H9 (cell line): ENCODE results near the gene KIAA1549. TPM values are rescaled to one million over a fixed set of nuclear protein-coding genes. Genes with fewer than 3 reads are reported as not detected.

Experiments
- DNase-seq: peaks from one replicate; pipeline ENCODE4 v3.0.0-alpha.2; 2017
- H2AFZ ChIP-seq: one replicate; pipeline ENCODE4 v1.6.1; 2013; ENCODE audit warnings: mild to moderate bottlenecking, low read length, control low read depth, moderate library complexity
- H2AK5ac ChIP-seq: 2 replicates; pipeline ENCODE4 v1.6.1; 2013; ENCODE audit warnings: low read length, control low read depth, mixed read lengths; ENCODE audit not compliant: insufficient read length
- H2BK120ac ChIP-seq: one replicate; pipeline ENCODE4 v1.6.1; 2013; ENCODE audit warnings: low read depth, mild to moderate bottlenecking, low read length, control low read depth, inconsistent platforms; ENCODE audit not compliant: poor library complexity, severe bottlenecking
- H2BK12ac ChIP-seq: 2 replicates; pipeline ENCODE4 v1.6.1; 2013; ENCODE audit warnings: low read length, control low read depth, mixed read lengths, low read depth; ENCODE audit not compliant: insufficient read length
- H2BK15ac ChIP-seq: 2 replicates; pipeline ENCODE4 v1.6.1; 2013; ENCODE audit warnings: low read depth, low read length, control low read depth
- H2BK20ac ChIP-seq: one replicate; pipeline ENCODE4 v1.6.1; 2013; ENCODE audit warnings: low read depth, mild to moderate bottlenecking, low read length, control low read depth, inconsistent platforms; ENCODE audit not compliant: poor library complexity, severe bottlenecking
- H2BK5ac ChIP-seq: 2 replicates; pipeline ENCODE4 v1.6.1; 2013; ENCODE audit warnings: low read length, control low read depth, mixed read lengths; ENCODE audit not compliant: insufficient read length
- H3K14ac ChIP-seq: 2 replicates; pipeline ENCODE4 v1.6.1; 2013; ENCODE audit warnings: low read length, control low read depth; ENCODE audit not compliant: insufficient read depth
- H3K18ac ChIP-seq: 2 replicates; pipeline ENCODE4 v1.6.1; 2013; ENCODE audit warnings: low read depth, mild to moderate bottlenecking, mixed read lengths, low read length, control low read depth; ENCODE audit not compliant: insufficient read length
- H3K23ac ChIP-seq: 2 replicates; pipeline ENCODE4 v1.6.1; 2013; ENCODE audit warnings: low read length, control low read depth, mixed read lengths, low read depth; ENCODE audit not compliant: insufficient read length
- H3K23me2 ChIP-seq: 2 replicates; pipeline ENCODE4 v1.6.1; 2013; ENCODE audit warnings: low read depth, mild to moderate bottlenecking, mixed read lengths, low read length, control low read depth; ENCODE audit not compliant: insufficient read length, poor library complexity, severe bottlenecking
- H3K27ac ChIP-seq: 2 replicates; pipeline ENCODE4 v1.5.1; 2013; ENCODE audit warnings: low read length, control low read depth, mixed read lengths, low read depth; ENCODE audit not compliant: insufficient read length
- H3K27me3 ChIP-seq: 2 replicates; pipeline ENCODE4 v1.6.1; 2013; ENCODE audit warnings: low read length, control low read depth, inconsistent platforms; ENCODE audit not compliant: insufficient read depth
- H3K4ac ChIP-seq: 2 replicates; pipeline ENCODE4 v1.6.1; 2013; ENCODE audit warnings: low read depth, mild to moderate bottlenecking, control low read depth, inconsistent platforms, low read length, moderate library complexity
- H3K4me1 ChIP-seq: 2 replicates; pipeline ENCODE4 v1.6.1; 2013; ENCODE audit warnings: low read length, control low read depth, inconsistent platforms; ENCODE audit not compliant: insufficient read depth
- H3K4me2 ChIP-seq: 2 replicates; pipeline ENCODE4 v1.6.1; 2013; ENCODE audit warnings: low read length, control low read depth, mixed read lengths; ENCODE audit not compliant: insufficient read length, insufficient read depth
- H3K56ac ChIP-seq: 2 replicates; pipeline ENCODE4 v1.6.1; 2013; ENCODE audit warnings: low read depth, mild to moderate bottlenecking, mixed read lengths, low read length, control low read depth; ENCODE audit not compliant: insufficient read length
- H3K79me1 ChIP-seq: 2 replicates; pipeline ENCODE4 v1.6.1; 2013; ENCODE audit warnings: low read depth, mild to moderate bottlenecking, moderate library complexity, low read length, control low read depth, inconsistent platforms; ENCODE audit not compliant: insufficient read depth, poor library complexity, severe bottlenecking
- H3K79me2 ChIP-seq: 2 replicates; pipeline ENCODE4 v1.6.1; 2013; ENCODE audit warnings: low read length, control low read depth, inconsistent platforms; ENCODE audit not compliant: insufficient read depth
- H3K9ac ChIP-seq: 2 replicates; pipeline ENCODE4 v1.6.1; 2013; ENCODE audit warnings: low read length, control low read depth, mixed read lengths; ENCODE audit not compliant: insufficient read length; ENCODE audit errors: extremely low read depth
- H3K9me3 ChIP-seq: one replicate; pipeline ENCODE4 v1.6.1; 2013; ENCODE audit warnings: low read depth, low read length, inconsistent platforms; ENCODE audit not compliant: control insufficient read depth
- H3T11ph ChIP-seq: one replicate; pipeline ENCODE4 v1.6.1; 2013; ENCODE audit warnings: mild to moderate bottlenecking, low read length, control low read depth, inconsistent platforms
- H4K20me1 ChIP-seq: one replicate; pipeline ENCODE4 v1.6.1; 2013; ENCODE audit not compliant: control insufficient read depth, insufficient read length, insufficient read depth
- H4K5ac ChIP-seq: 2 replicates; pipeline ENCODE4 v1.6.1; 2013; ENCODE audit warnings: low read depth, mild to moderate bottlenecking, mixed read lengths, low read length, control low read depth; ENCODE audit not compliant: insufficient read length
- H4K8ac ChIP-seq: replicated peaks from 2 replicates; pipeline ENCODE4 v1.6.1; 2013; ENCODE audit warnings: low read length, control low read depth, mixed read lengths, low read depth; ENCODE audit not compliant: insufficient read length
- H4K91ac ChIP-seq: 2 replicates; pipeline ENCODE4 v1.6.1; 2013; ENCODE audit warnings: low read depth, mild to moderate bottlenecking, moderate library complexity, mixed read lengths, low read length, control low read depth; ENCODE audit not compliant: insufficient read length
- H3K27ac Mint-ChIP-seq, 3 experiments: 2 replicates in 2 of 3; 3 replicates in 1 of 3; pipeline ENCODE4 v1.8.0; 2020 to 2021; ENCODE audit warnings: mixed read lengths in 3 of 3, mild to moderate bottlenecking in 1 of 3, moderate library complexity in 1 of 3
- H3K27me3 Mint-ChIP-seq: 2 replicates; pipeline ENCODE4 v1.8.0; 2021; ENCODE audit warnings: low read depth, mild to moderate bottlenecking, moderate library complexity, mixed read lengths
- H3K36me3 Mint-ChIP-seq, 3 experiments: 2 replicates in 2 of 3; 3 replicates in 1 of 3; pipeline ENCODE4 v1.8.0; 2020 to 2021; ENCODE audit warnings: low read depth in 3 of 3, mixed read lengths in 3 of 3; ENCODE audit not compliant: insufficient read depth in 1 of 3
- H3K4me1 Mint-ChIP-seq, 2 experiments: 2 replicates each; pipeline ENCODE4 v1.8.0; 2020; ENCODE audit warnings: mixed read lengths in 2 of 2
- H3K4me3 Mint-ChIP-seq, 2 experiments: 2 replicates in 1 of 2; 3 replicates in 1 of 2; pipeline ENCODE4 v1.8.0; 2020 to 2021; ENCODE audit warnings: mild to moderate bottlenecking in 2 of 2, mixed read lengths in 2 of 2, moderate library complexity in 1 of 2
- H3K9me3 Mint-ChIP-seq, 2 experiments: 2 replicates in 1 of 2; 3 replicates in 1 of 2; pipeline ENCODE4 v1.8.0; 2020; ENCODE audit warnings: mild to moderate bottlenecking in 2 of 2, mixed read lengths in 2 of 2, moderate library complexity in 1 of 2
- WGBS: extraction: QIAGEN DNeasy Blood & Tissue Kit; methylation state at CpG from one replicate; pipeline ENCODE4 v1.1.7; 2013; ENCODE audit warnings: missing lambda C conversion rate, low lambda C conversion rate, mixed read lengths; ENCODE audit not compliant: insufficient read length; ENCODE audit errors: extremely low coverage; 5-methylcytosine and 5-hydroxymethylcytosine counted together
- total RNA-seq: library from RNA; stranded (reverse); gene quantifications from 2 replicates; pipeline ENCODE4 v1.2.1, GENCODE V29; 2021
- TF ChIP-seq, protein P1 (sequence below): fragments of 200-600 bp; sonication (generic); conservative IDR thresholded peaks from 3 replicates; pipeline ENCODE4 v1.8.0; 2021; ENCODE audit warnings: antibody characterized with exemption, mild to moderate bottlenecking

KIAA1549 gene
- total RNA-seq, 1 experiment from 2014 or later, result 11.9 TPM

GRCh38 chr7:138934367-138934766 is 46.8 kb downstream of the KIAA1549 start:
- peaks cover 18 to 21% of the 10 kb centered on the region in 2 experiments for H3K4me1 Mint-ChIP-seq
- TF ChIP-seq, protein P1, sequence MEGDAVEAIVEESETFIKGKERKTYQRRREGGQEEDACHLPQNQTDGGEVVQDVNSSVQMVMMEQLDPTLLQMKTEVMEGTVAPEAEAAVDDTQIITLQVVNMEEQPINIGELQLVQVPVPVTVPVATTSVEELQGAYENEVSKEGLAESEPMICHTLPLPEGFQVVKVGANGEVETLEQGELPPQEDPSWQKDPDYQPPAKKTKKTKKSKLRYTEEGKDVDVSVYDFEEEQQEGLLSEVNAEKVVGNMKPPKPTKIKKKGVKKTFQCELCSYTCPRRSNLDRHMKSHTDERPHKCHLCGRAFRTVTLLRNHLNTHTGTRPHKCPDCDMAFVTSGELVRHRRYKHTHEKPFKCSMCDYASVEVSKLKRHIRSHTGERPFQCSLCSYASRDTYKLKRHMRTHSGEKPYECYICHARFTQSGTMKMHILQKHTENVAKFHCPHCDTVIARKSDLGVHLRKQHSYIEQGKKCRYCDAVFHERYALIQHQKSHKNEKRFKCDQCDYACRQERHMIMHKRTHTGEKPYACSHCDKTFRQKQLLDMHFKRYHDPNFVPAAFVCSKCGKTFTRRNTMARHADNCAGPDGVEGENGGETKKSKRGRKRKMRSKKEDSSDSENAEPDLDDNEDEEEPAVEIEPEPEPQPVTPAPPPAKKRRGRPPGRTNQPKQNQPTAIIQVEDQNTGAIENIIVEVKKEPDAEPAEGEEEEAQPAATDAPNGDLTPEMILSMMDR, result no peak
- H3K27me3 Mint-ChIP-seq, result no peaks in the 10 kb centered on the region
- no peaks in the 10 kb centered on the region for H4K20me1 ChIP-seq
- no peaks in the 10 kb centered on the region for H3K9me3 Mint-ChIP-seq
- H3K14ac ChIP-seq, result no peak overlapping the region
- no peak overlapping the region for H2AK5ac ChIP-seq
- no peaks in the 10 kb centered on the region for H3K79me2 ChIP-seq
- H3K9ac ChIP-seq, result no peak overlapping the region
- no CpG with 5 or more reads among the region's 8 CpGs for WGBS
- H3K23me2 ChIP-seq, result no peaks in the 10 kb centered on the region
- H4K8ac ChIP-seq, result no peak overlapping the region
- no peak overlapping the region for H3K4ac ChIP-seq
- no peak overlapping the region for H2BK120ac ChIP-seq
- H3T11ph ChIP-seq, result no peak overlapping the region
- no peak overlapping the region for H2BK15ac ChIP-seq
- no peak overlapping the region for H3K4me2 ChIP-seq
- H4K5ac ChIP-seq, result no peak overlapping the region
- H3K36me3 Mint-ChIP-seq, result peaks cover 0 to 5% (median 4%) of the 10 kb centered on the region in 3 experiments; a peak in 5 of 7 replicates
- no peaks in the 10 kb centered on the region for H3K9me3 ChIP-seq
- H3K23ac ChIP-seq, result no peak overlapping the region
- no peak overlapping the region for H2BK5ac ChIP-seq
- peaks cover 3% of the 10 kb centered on the region; the same call in 1 of the 2 replicates for H3K4me1 ChIP-seq
- H3K4me3 Mint-ChIP-seq, result no peak overlapping the region
- no peaks in the 10 kb centered on the region for H3K79me1 ChIP-seq
- H2BK20ac ChIP-seq, result no peak overlapping the region
- no peak overlapping the region for H3K18ac ChIP-seq
- no peaks in the 10 kb centered on the region for H3K27me3 ChIP-seq
- H3K56ac ChIP-seq, result no peak overlapping the region
- H4K91ac ChIP-seq, result no peak overlapping the region
- H3K27ac Mint-ChIP-seq, result no peak overlapping the region
- no peak overlapping the region for H2AFZ ChIP-seq
- no peak overlapping the region for H3K27ac ChIP-seq
- no peak for DNase-seq
- H2BK12ac ChIP-seq, result no peak overlapping the region
